Rectal smooth muscle tissue (tissue), 1 donor: ENCODE measurements around the gene ZDHHC7.

Source experiments
- H3K27ac ChIP-seq: one replicate; pipeline ENCODE4 v1.7.0; 2013; ENCODE audit warnings: low read depth, low read length, inconsistent platforms
- H3K27me3 ChIP-seq: one replicate; pipeline ENCODE4 v1.7.0; 2013; ENCODE audit warnings: low read length; ENCODE audit not compliant: control insufficient read depth, insufficient read depth
- H3K36me3 ChIP-seq: one replicate; pipeline ENCODE4 v1.7.0; 2013; ENCODE audit warnings: low read length; ENCODE audit not compliant: control insufficient read depth, insufficient read depth
- H3K4me1 ChIP-seq: one replicate; pipeline ENCODE4 v1.7.0; 2013; ENCODE audit warnings: low read length; ENCODE audit not compliant: control insufficient read depth, insufficient read depth
- H3K4me3 ChIP-seq: one replicate; pipeline ENCODE4 v1.7.0; 2013; ENCODE audit warnings: low read length
- H3K9ac ChIP-seq: one replicate; pipeline ENCODE4 v1.7.0; 2013; ENCODE audit warnings: low read length

The ZDHHC7 gene

GRCh38 chr16:84930298-84931106 is 80.8 kb downstream of the ZDHHC7 start:
- no peaks in the 10 kb centered on the region for H3K4me1 ChIP-seq

DNA sequence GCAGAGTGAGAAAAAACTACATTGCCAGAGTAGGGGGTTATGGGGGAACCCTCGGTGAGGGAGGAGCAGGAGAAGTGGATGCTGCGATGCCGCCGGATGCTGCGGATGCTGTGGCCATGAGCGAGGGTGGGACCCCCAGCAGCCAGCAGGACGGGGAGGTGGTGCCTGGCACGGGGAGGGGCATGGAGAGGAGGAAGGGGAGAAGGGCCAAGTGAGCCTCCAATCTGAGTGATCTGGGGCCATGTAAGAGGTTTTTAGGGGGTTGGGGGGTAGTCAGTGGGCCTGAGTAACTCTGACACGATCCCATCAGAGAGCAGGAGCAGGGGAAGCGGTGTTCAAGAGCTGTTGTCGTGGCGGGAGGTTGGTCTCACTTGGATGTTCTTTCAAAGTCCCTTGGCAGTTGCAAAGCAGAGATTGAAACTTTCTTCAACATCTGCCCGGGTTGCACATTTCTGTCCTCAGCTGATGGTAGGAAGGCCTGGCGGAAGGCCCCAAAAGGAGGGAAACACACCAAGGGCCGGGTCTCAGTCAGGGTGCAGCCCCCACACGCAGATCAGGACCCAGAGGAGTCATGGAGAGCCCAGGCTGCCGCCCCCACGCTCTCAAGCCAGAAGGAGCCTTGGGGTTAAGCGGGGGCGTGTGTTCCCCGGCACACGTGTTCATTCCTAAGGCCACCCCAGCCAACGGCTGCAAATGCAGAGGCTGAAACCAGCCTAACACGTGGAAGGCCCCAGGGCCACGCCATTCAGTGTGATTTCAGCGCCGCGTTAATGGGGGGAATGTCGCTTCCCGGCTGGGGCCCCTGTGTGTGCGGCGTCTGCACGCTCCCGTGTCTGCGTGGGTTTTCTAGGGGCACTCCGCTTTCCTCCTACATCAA is 81.7 kb downstream of the ZDHHC7 start:
- Histone ChIP-seq H3K9ac (no peak overlapping the region), H3K27me3 (no peaks in the 10 kb centered on the region), H3K27ac (no peak overlapping the region), H3K4me1 (peaks cover under 1% of the 10 kb centered on the region), H3K4me3 (no peak overlapping the region), H3K36me3 (no peaks in the 10 kb centered on the region)

More at GRCh38 chr16:84930298-84931106, 80.8 kb downstream of the ZDHHC7 start:
- no peak overlapping the region for H3K9ac ChIP-seq
- no peaks in the 10 kb centered on the region for H3K36me3 ChIP-seq
- H3K27ac ChIP-seq: no peak overlapping the region
- H3K4me3 ChIP-seq: no peak overlapping the region
- no peaks in the 10 kb centered on the region for H3K27me3 ChIP-seq

- Histone ChIP-seq H3K4me3 (no peak overlapping the region), H3K9ac (no peak overlapping the region), H3K4me1 (peaks cover 6% of the 10 kb centered on the region), H3K36me3 (no peaks in the 10 kb centered on the region), H3K27me3 (no peaks in the 10 kb centered on the region), H3K27ac (no peak overlapping the region)
Measured at GRCh38 chr16:84928679-84929420, 82.5 kb downstream of the ZDHHC7 start.

- Histone ChIP-seq H3K36me3 (no peaks in the 10 kb centered on the region), H3K27me3 (no peaks in the 10 kb centered on the region), H3K9ac (no peak overlapping the region), H3K27ac (no peak overlapping the region), H3K4me3 (no peak overlapping the region), H3K4me1 (peaks cover 8% of the 10 kb centered on the region)
Measured at GRCh38 chr16:84927621-84928591, 83.4 kb downstream of the ZDHHC7 start.

GRCh38 chr16:84926462-84926861 is 84.9 kb downstream of the ZDHHC7 start:
- Histone ChIP-seq H3K4me1 (peaks cover 15% of the 10 kb centered on the region), H3K27ac (no peak overlapping the region), H3K4me3 (no peak overlapping the region)

DNA sequence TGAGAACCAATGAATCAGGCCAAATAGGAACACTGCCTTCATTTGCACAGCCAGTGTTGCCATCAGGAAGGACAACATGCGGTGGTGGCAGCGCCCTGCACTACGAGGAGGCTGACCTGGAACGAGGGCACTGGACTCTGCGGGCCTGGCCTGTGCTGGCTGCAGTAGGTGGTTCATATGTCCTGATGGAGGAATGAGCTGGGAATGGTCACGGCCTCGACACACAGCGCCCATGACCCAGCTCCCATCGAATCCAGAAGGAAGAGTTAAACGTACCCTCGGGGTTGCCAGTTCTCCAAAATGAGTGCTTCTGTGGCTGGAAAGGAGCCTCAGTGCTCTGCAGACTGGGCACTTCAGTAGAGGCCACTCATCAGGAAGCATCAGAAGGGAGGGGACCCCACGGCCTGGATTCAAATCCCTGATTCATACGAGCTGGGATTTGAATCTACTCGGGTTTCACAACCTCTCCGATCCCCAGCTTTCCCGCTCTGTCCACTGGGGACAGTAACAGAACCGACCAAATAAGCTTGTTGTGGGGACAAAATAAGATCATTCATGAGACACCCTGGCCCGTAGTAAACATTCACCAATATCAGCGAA is 85.5 kb downstream of the ZDHHC7 start:
- no peaks in the 10 kb centered on the region for H3K27me3 ChIP-seq
- H3K36me3 ChIP-seq: no peaks in the 10 kb centered on the region
- no peak overlapping the region for H3K9ac ChIP-seq
- H3K4me3 ChIP-seq: no peak overlapping the region
- H3K4me1 ChIP-seq: peaks cover 15% of the 10 kb centered on the region
- H3K27ac ChIP-seq: no peak overlapping the region

More at GRCh38 chr16:84926462-84926861, 84.9 kb downstream of the ZDHHC7 start:
- H3K9ac ChIP-seq: no peak overlapping the region
- H3K27me3 ChIP-seq: no peaks in the 10 kb centered on the region
- no peaks in the 10 kb centered on the region for H3K36me3 ChIP-seq

- Histone ChIP-seq H3K27me3 (no peaks in the 10 kb centered on the region), H3K27ac (peak overlapping the region; percentile 7), H3K4me3 (no peak overlapping the region), H3K4me1 (peaks cover 15% of the 10 kb centered on the region), H3K9ac (no peak overlapping the region), H3K36me3 (no peaks in the 10 kb centered on the region)
Measured at GRCh38 chr16:84925092-84925772, 86.1 kb downstream of the ZDHHC7 start.

GRCh38 chr16:84924331-84925091 is 86.8 kb downstream of the ZDHHC7 start:
- no peak overlapping the region for H3K9ac ChIP-seq
- no peaks in the 10 kb centered on the region for H3K27me3 ChIP-seq
- no peak overlapping the region for H3K4me3 ChIP-seq
- no peaks in the 10 kb centered on the region for H3K36me3 ChIP-seq
- peak overlapping the region; percentile 7 for H3K27ac ChIP-seq
- H3K4me1 ChIP-seq: peaks cover 15% of the 10 kb centered on the region
